Measurements from ENCODE around the gene BEST4. TPM values are rescaled to one million over a fixed set of nuclear protein-coding genes. Genes with fewer than 3 reads are reported as not detected.

The BEST4 gene
- polyA plus RNA-seq, 1 of the 3 experiments (the other 2 are of a cell fraction), result 0.12 TPM

GRCh38 chr1:44743211-44743610 is 44.8 kb downstream of the BEST4 start:
- peaks cover 82% of the 10 kb centered on the region for H3K79me2 ChIP-seq (ENCODE audit: insufficient read depth)
- H3K4me2 ChIP-seq, result no peak overlapping the region
- POLR2A ChIA-PET, result interaction anchor here (0.6 to 1.4 kb wide), 2 partner anchors 32 to 36 kb away, joined by 3 to 6 read pairs; partner anchors contain the start of gene RPS8
- H3K4me3 ChIP-seq (ENCODE audit: low read depth in 2 of 2, low read length in 1 of 2), result no peak overlapping the region
- no peaks in the 10 kb centered on the region for H3K27me3 ChIP-seq (ENCODE audit: insufficient read depth)
- H3F3A ChIP-seq (replicated peaks; ENCODE audit: insufficient read depth), result peaks cover 11% of the 10 kb centered on the region
- H3K27ac ChIP-seq (ENCODE audit: low read depth in 2 of 2, low read length in 1 of 2), result 0 out of 4 replicates have a peak overlapping the region, but pooled peaks of 1 of the 2 experiments have one; percentile 5
- H3K9ac ChIP-seq, result no peak overlapping the region
- TF ChIP-seq RAD21 (IDR thresholded peaks at IDR 0.05; ENCODE audit: low read length) (no peak), MXI1 (IDR thresholded peaks at IDR 0.05; ENCODE audit: low read depth, low read length) (no peak), SMC3 (IDR thresholded peaks at IDR 0.05; ENCODE audit: low read depth, low read length) (no peak), FOXM1 (IDR thresholded peaks at IDR 0.05; ENCODE audit: low read depth) (no peak), ZBTB33 (IDR thresholded peaks at IDR 0.05; ENCODE audit: borderline replicate concordance, low read depth) (no peak), TCF12 (IDR thresholded peaks at IDR 0.05) (no peak), USF1 (IDR thresholded peaks at IDR 0.05; ENCODE audit: borderline replicate concordance, low read depth) (no peak)
- CTCF ChIA-PET, result interaction anchor here (0.7 to 1.9 kb wide), 4 partner anchors 12 to 32 kb away, joined by 3 to 9 read pairs (median 4); partner anchors contain the start of genes RNU5D-1 and RPS8
- peaks cover 0 to 5% of the 10 kb centered on the region in 2 experiments; a peak in 2 of 4 replicates for H3K4me1 ChIP-seq (ENCODE audit: control insufficient read depth in 1 of 2, insufficient read depth in 2 of 2, low read depth in 1 of 2, low read length in 1 of 2)
- no peaks in the 10 kb centered on the region for H3K9me2 ChIP-seq
- H2AFZ ChIP-seq (ENCODE audit: low read depth), result peak overlapping the region; percentile 71
- peaks cover 0 to 14% of the 10 kb centered on the region in 2 experiments for H3K36me3 ChIP-seq (replicated peaks in 1 of 2; ENCODE audit: control insufficient read depth in 1 of 2, insufficient read depth in 2 of 2, low read length in 1 of 2)
- no peaks in the 10 kb centered on the region for H3K9me3 ChIP-seq
- no peak for DNase-seq
- WGBS (ENCODE audit: low lambda C conversion rate), result 80% methylated on average over 1 of the region's 1 CpG
- H4K20me1 ChIP-seq (ENCODE audit: insufficient read depth), result peaks cover 4% of the 10 kb centered on the region; the same call in 1 of the 2 replicates

- Histone ChIP-seq H3K9me2 (no peaks in the 10 kb centered on the region), H3K9me3 (no peaks in the 10 kb centered on the region), H3K4me3 (ENCODE audit: low read depth in 2 of 2, low read length in 1 of 2) (peak overlapping the region; percentile 58 to 85), H2AFZ (ENCODE audit: low read depth) (peak overlapping the region; percentile 87), H3K27ac (ENCODE audit: low read depth in 2 of 2, low read length in 1 of 2) (peak overlapping the region; percentile 35 to 89), H3K27me3 (ENCODE audit: insufficient read depth) (no peaks in the 10 kb centered on the region), H3F3A (replicated peaks; ENCODE audit: insufficient read depth) (peaks cover 9% of the 10 kb centered on the region), H3K4me1 (ENCODE audit: control insufficient read depth in 1 of 2, insufficient read depth in 2 of 2, low read depth in 1 of 2, low read length in 1 of 2) (peaks cover 0 to 5% of the 10 kb centered on the region in 2 experiments; a peak in 2 of 4 replicates), H3K79me2 (ENCODE audit: insufficient read depth) (peaks cover 55% of the 10 kb centered on the region), H3K36me3 (replicated peaks in 1 of 2; ENCODE audit: control insufficient read depth in 1 of 2, insufficient read depth in 2 of 2, low read length in 1 of 2) (peaks cover 0 to 5% of the 10 kb centered on the region in 2 experiments), H3K9ac (peak overlapping the region; percentile 85), H4K20me1 (ENCODE audit: insufficient read depth) (no peaks in the 10 kb centered on the region), H3K4me2 (peak overlapping the region; percentile 93)
- no peak for DNase-seq
- TF ChIP-seq TEAD4 (IDR thresholded peaks at IDR 0.05; ENCODE audit: borderline replicate concordance, insufficient read depth), result no peak
- TF ChIP-seq USF2 (IDR thresholded peaks at IDR 0.05; ENCODE audit: borderline replicate concordance, low read depth, low read length), result no peak
- TF ChIP-seq RCOR1 (IDR thresholded peaks at IDR 0.05; ENCODE audit: low read length), result no peak
- no peak for TF ChIP-seq YY1 (IDR thresholded peaks at IDR 0.05; ENCODE audit: low read depth)
- 3% methylated on average over 14 of the region's 14 CpGs for WGBS (ENCODE audit: low lambda C conversion rate)
- ChIA-PET CTCF (interaction anchor here (1.3 kb wide), 1 partner anchor 60 kb away, joined by 3 read pairs; the partner anchor contains the start of gene PLK3), POLR2A (no interaction called here)
Measured at GRCh38 chr1:44740179-44740617, 47.8 kb downstream of the BEST4 start.

Measured in SK-N-SH (cell line).